ENCODE results near the gene RBMX.

Gene RBMX

GRCh38 chrX:136835761-136836160, 44.8 kb downstream of the RBMX start:
- DNase-seq (ENCODE audit: low spot score), result no peak

GRCh38 chrX:136829413-136829812, 51.1 kb downstream of the RBMX start:
- no peak for DNase-seq (ENCODE audit: low spot score)

- no peak for DNase-seq (ENCODE audit: low spot score)
These were observed 51.7 kb downstream of the RBMX start for GRCh38 chrX:136828830-136829229.

GRCh38 chrX:136827026-136827425, 53.5 kb downstream of the RBMX start:
- no peak for DNase-seq (ENCODE audit: low spot score)

GRCh38 chrX:136825771-136826170, 54.8 kb downstream of the RBMX start:
- no peak for DNase-seq (ENCODE audit: low spot score)

Data from COLO829 (cell line).